Liver (tissue), 3 donors: ENCODE results near the gene SHC2.

Experiments
- GABPA ChIP-seq, 2 donors: IDR thresholded peaks in 1 of 2; conservative IDR thresholded peaks in 1 of 2; 2 replicates each; pipeline ENCODE4 v1.6.1; 2016; ENCODE audit warnings: antibody characterized with exemption in 2 of 2, mild to moderate bottlenecking in 1 of 2, moderate library complexity in 1 of 2
- TAF1 ChIP-seq: conservative IDR thresholded peaks from 2 replicates; pipeline ENCODE4 v1.6.1; 2016; ENCODE audit warnings: antibody characterized with exemption, mild to moderate bottlenecking
- TF ChIP-seq, protein P1 (sequence below): fragments of 150-350 bp; IDR thresholded peaks from 2 replicates; pipeline ENCODE4 v1.5.1; 2017; ENCODE audit warnings: improper control_type of control experiment, low read depth, low read length; ENCODE audit not compliant: missing input control
- TF ChIP-seq, protein P2 (sequence below): IDR thresholded peaks from 2 replicates; pipeline ENCODE4 v1.6.1; 2016; ENCODE audit warnings: antibody characterized with exemption, mild to moderate bottlenecking
- TF ChIP-seq, protein P3 (sequence below): IDR thresholded peaks from 2 replicates; pipeline ENCODE4 v1.6.1; 2016; ENCODE audit warnings: antibody characterized with exemption
- donor health status: healthy.
- donor health status: healthy.

DNA sequence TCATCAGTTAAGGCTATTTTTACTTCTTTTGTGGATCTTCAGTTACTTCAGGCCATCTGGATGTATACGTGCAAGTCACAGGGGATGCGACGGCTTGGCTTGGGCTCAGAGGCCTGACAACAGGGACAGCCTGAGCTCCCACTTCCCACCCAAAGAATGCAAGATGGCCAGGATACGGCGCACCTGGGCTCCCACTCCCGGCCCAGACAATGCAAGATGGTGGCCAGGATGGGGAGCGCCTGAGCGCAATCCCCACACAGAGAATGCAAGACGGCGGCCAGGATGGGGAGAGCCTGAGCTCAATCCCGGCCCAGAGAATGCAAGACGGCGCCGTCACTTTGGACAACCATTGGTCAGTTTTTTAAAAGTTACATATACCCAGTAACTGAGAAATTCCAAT lies 91.0 kb downstream of the SHC2 start:
- TF ChIP-seq, protein P1, sequence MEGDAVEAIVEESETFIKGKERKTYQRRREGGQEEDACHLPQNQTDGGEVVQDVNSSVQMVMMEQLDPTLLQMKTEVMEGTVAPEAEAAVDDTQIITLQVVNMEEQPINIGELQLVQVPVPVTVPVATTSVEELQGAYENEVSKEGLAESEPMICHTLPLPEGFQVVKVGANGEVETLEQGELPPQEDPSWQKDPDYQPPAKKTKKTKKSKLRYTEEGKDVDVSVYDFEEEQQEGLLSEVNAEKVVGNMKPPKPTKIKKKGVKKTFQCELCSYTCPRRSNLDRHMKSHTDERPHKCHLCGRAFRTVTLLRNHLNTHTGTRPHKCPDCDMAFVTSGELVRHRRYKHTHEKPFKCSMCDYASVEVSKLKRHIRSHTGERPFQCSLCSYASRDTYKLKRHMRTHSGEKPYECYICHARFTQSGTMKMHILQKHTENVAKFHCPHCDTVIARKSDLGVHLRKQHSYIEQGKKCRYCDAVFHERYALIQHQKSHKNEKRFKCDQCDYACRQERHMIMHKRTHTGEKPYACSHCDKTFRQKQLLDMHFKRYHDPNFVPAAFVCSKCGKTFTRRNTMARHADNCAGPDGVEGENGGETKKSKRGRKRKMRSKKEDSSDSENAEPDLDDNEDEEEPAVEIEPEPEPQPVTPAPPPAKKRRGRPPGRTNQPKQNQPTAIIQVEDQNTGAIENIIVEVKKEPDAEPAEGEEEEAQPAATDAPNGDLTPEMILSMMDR, result no peak
- TF ChIP-seq, protein P2, sequence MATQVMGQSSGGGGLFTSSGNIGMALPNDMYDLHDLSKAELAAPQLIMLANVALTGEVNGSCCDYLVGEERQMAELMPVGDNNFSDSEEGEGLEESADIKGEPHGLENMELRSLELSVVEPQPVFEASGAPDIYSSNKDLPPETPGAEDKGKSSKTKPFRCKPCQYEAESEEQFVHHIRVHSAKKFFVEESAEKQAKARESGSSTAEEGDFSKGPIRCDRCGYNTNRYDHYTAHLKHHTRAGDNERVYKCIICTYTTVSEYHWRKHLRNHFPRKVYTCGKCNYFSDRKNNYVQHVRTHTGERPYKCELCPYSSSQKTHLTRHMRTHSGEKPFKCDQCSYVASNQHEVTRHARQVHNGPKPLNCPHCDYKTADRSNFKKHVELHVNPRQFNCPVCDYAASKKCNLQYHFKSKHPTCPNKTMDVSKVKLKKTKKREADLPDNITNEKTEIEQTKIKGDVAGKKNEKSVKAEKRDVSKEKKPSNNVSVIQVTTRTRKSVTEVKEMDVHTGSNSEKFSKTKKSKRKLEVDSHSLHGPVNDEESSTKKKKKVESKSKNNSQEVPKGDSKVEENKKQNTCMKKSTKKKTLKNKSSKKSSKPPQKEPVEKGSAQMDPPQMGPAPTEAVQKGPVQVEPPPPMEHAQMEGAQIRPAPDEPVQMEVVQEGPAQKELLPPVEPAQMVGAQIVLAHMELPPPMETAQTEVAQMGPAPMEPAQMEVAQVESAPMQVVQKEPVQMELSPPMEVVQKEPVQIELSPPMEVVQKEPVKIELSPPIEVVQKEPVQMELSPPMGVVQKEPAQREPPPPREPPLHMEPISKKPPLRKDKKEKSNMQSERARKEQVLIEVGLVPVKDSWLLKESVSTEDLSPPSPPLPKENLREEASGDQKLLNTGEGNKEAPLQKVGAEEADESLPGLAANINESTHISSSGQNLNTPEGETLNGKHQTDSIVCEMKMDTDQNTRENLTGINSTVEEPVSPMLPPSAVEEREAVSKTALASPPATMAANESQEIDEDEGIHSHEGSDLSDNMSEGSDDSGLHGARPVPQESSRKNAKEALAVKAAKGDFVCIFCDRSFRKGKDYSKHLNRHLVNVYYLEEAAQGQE, result no peak
- TF ChIP-seq, protein P3, sequence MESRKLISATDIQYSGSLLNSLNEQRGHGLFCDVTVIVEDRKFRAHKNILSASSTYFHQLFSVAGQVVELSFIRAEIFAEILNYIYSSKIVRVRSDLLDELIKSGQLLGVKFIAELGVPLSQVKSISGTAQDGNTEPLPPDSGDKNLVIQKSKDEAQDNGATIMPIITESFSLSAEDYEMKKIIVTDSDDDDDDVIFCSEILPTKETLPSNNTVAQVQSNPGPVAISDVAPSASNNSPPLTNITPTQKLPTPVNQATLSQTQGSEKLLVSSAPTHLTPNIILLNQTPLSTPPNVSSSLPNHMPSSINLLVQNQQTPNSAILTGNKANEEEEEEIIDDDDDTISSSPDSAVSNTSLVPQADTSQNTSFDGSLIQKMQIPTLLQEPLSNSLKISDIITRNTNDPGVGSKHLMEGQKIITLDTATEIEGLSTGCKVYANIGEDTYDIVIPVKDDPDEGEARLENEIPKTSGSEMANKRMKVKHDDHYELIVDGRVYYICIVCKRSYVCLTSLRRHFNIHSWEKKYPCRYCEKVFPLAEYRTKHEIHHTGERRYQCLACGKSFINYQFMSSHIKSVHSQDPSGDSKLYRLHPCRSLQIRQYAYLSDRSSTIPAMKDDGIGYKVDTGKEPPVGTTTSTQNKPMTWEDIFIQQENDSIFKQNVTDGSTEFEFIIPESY, result no peak
- TF ChIP-seq GABPA (IDR thresholded peaks at IDR 0.05 in 1 of 2, conservative IDR thresholded peaks at IDR 0.05 in 1 of 2), result no peak
- no peak for TF ChIP-seq TAF1
